Lung (tissue), 12 donors: Measurements from ENCODE around the gene TEAD1. TPM values are rescaled to one million over a fixed set of nuclear protein-coding genes. Genes with fewer than 3 reads are reported as not detected.

Source experiments
- ATAC-seq: fragments of 200-7000 bp; cut with Tn5 transposase; one replicate; pipeline ENCODE4 v1.9.1; 2020; ENCODE audit warnings: moderate number of reproducible peaks; ENCODE audit not compliant: insufficient read depth, low FRiP score
- DNase-seq, 3 donors: peaks; one replicate each; pipeline ENCODE4 v3.0.0-alpha.2; 2013 to 2017
- H3K27ac ChIP-seq, 2 donors: one replicate each; pipeline ENCODE4 v1.5.1; 2013; ENCODE audit warnings: mild to moderate bottlenecking in 2 of 2, moderate library complexity in 2 of 2, control low read depth in 1 of 2, inconsistent platforms in 1 of 2, low read depth in 1 of 2, low read length in 1 of 2
- H3K27me3 ChIP-seq, 3 donors: one replicate each; pipeline ENCODE4 v1.5.1; 2013; ENCODE audit warnings: low read length in 2 of 3; ENCODE audit not compliant: control insufficient read depth in 3 of 3, insufficient read depth in 3 of 3
- H3K36me3 ChIP-seq, 4 donors: one replicate each; pipeline ENCODE4 v1.5.1; 2013; ENCODE audit warnings: low read length in 4 of 4, mild to moderate bottlenecking in 1 of 4, moderate library complexity in 1 of 4; ENCODE audit not compliant: control insufficient read depth in 4 of 4, insufficient read depth in 4 of 4
- H3K4me1 ChIP-seq, 5 donors: one replicate each; pipeline ENCODE4 v1.5.1; 2013; ENCODE audit warnings: low read length in 5 of 5, mild to moderate bottlenecking in 2 of 5, moderate library complexity in 1 of 5; ENCODE audit not compliant: control insufficient read depth in 5 of 5, insufficient read depth in 5 of 5
- H3K4me3 ChIP-seq: one replicate; pipeline ENCODE4 v1.5.1; 2013; ENCODE audit warnings: mild to moderate bottlenecking, control low read depth, moderate library complexity
- H3K9ac ChIP-seq, 2 donors: one replicate each; pipeline ENCODE4 v1.5.1; 2013; ENCODE audit warnings: low read length in 2 of 2, control low read depth in 1 of 2; ENCODE audit not compliant: insufficient read depth in 1 of 2
- H3K9me3 ChIP-seq, 4 donors: one replicate each; pipeline ENCODE4 v1.5.1; 2013; ENCODE audit warnings: low read length in 3 of 4, mild to moderate bottlenecking in 1 of 4, moderate library complexity in 1 of 4; ENCODE audit not compliant: control insufficient read depth in 4 of 4, insufficient read depth in 3 of 4
- WGBS, 2 donors: extraction: QIAGEN DNeasy Blood & Tissue Kit; methylation state at CpG; one replicate each; pipeline ENCODE4 v1.1.7; 2013; 5-methylcytosine and 5-hydroxymethylcytosine counted together
- polyA plus RNA-seq, 2 donors: library from polyadenylated mRNA; stranded (reverse); fragments of 200-250 nt; gene quantifications; one replicate each; pipeline ENCODE4 v1.2.1, GENCODE V29; 2013
- total RNA-seq, 2 donors: library from RNA; depleted of rRNA in 1 of 2; stranded (reverse); fragments of >200 nt in 1 of 2; gene quantifications; one replicate each; pipeline ENCODE4 v1.2.1, GENCODE V29; 2014 to 2021
- TF ChIP-seq, protein P1 (sequence below): IDR thresholded peaks from 2 replicates; pipeline ENCODE4 v1.5.1; 2012; ENCODE audit warnings: mild to moderate bottlenecking; ENCODE audit errors: control extremely low read depth, extremely low read depth
- donor health status: control.
- donor health status: control.
- donor health status: Bipolar disorder and iron deficiency.
- donor health status: healthy.
- donor health status: DM: yes; HTN: yes; CAD: no.

The TEAD1 gene
- total and polyA plus RNA-seq, 4 donors: 7.7 to 141 (median 38.8) TPM

DNA sequence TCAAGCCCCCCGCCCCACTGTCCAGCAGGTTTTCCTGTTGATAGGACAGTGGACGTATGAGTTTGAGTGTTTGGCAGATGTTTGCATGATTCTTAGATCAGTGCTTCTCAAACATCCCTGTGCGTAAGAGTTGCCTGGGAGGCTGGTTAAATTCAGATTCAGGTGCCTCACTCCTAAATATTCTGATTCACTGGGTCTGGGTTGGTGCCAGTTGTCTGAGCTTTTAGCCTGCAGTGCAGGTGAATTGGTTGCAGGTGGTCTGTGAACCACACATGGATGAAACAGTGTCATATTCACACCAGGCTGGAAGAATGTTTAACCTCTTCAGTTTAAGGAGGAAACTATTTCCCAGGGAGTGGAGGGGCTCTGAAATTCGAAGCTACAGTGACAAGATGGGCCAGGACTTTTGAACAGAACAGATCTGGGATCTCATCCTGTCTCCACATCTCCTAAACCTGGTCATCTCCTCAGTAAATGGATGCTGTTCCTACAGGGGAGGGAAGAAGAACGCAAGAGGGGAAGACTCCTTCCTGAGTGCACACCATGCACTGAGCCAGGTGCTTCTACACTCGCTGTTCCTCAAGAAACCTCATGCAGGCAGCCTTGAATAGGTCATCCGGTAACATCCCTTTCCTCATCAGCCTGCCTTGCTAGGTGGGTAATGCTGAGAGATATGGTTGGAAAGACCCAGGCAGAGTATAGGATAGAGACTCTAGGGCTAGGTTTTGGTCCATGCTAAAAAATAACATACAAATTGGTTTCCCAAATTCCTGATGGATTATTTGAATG is 47.8 kb downstream of the TEAD1 start:
- Histone ChIP-seq H3K9ac (peak overlapping the region in 1 of 2 donors; percentile 34), H3K4me3 (no peak overlapping the region), H3K27me3 (no peaks in the 10 kb centered on the region), H3K9me3 (no peaks in the 10 kb centered on the region), H3K27ac (no peak overlapping the region), H3K36me3 (peaks cover 0 to 3% (median 0%) of the 10 kb centered on the region in 4 donors), H3K4me1 (peaks cover 20 to 52% (median 34%) of the 10 kb centered on the region in 5 donors)
- DNase-seq (no peak), ATAC-seq (no peak)
- TF ChIP-seq, protein P1, sequence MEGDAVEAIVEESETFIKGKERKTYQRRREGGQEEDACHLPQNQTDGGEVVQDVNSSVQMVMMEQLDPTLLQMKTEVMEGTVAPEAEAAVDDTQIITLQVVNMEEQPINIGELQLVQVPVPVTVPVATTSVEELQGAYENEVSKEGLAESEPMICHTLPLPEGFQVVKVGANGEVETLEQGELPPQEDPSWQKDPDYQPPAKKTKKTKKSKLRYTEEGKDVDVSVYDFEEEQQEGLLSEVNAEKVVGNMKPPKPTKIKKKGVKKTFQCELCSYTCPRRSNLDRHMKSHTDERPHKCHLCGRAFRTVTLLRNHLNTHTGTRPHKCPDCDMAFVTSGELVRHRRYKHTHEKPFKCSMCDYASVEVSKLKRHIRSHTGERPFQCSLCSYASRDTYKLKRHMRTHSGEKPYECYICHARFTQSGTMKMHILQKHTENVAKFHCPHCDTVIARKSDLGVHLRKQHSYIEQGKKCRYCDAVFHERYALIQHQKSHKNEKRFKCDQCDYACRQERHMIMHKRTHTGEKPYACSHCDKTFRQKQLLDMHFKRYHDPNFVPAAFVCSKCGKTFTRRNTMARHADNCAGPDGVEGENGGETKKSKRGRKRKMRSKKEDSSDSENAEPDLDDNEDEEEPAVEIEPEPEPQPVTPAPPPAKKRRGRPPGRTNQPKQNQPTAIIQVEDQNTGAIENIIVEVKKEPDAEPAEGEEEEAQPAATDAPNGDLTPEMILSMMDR: no peak
- 72 to 74% methylated on average over 7 of the region's 7 CpGs for WGBS, 2 donors

DNA sequence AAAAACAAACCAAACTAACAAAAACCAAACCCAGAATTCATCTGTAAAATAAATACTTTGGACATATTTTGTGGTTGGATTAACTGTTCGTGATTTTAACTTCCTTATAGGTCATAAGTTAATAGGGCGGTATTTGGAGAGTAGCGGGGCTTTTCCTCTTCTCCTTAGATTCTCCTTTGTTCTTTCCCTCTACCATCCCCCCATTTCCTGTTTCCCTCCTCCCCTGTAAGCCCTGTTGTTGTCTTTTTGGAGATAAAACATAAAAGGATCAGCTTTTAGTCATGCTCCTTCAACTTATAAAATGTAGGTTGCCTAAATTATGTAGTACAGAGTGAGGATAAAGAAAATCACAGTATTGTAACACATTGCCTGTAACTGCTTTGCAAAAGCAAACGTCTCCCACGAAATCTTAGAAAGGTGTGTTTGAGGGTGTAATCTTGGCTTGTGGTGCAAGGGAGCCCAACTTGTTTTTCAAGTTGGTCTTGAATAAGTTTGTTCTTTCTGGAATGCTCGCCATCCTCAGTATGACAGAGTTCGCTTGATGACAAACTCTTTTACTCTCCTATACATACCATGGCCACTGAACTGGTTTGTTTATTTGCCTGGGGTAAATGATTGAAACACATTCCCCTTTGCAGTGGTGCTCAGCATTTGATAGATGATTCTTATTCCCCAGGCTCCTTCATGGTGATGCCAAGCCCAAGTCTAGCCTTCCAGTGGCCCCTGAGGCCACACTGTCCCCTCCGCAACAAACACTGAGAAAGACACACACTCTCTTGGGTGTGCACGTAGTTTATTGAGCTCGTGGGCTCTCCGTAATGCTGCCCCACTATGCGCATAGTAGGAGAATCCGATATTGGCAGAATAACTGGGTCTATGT is 49.4 kb downstream of the TEAD1 start:
- TF ChIP-seq, protein P1: no peak
- peak overlapping the region in 1 of 2 donors; percentile 94 for H3K27ac ChIP-seq
- no peaks in the 10 kb centered on the region for H3K9me3 ChIP-seq
- WGBS, 2 donors: 54 to 57% methylated on average over 13 of the region's 13 CpGs
- no peak overlapping the region for H3K4me3 ChIP-seq
- H3K27me3 ChIP-seq: no peaks in the 10 kb centered on the region
- peak; percentile 44 for ATAC-seq
- peaks cover 26 to 61% (median 43%) of the 10 kb centered on the region in 5 donors for H3K4me1 ChIP-seq
- peak; percentile 62 to 90 (median 83) for DNase-seq
- H3K36me3 ChIP-seq: peaks cover 0 to 3% (median 0%) of the 10 kb centered on the region in 4 donors
- H3K9ac ChIP-seq: peak overlapping the region; percentile 14 to 38

DNA sequence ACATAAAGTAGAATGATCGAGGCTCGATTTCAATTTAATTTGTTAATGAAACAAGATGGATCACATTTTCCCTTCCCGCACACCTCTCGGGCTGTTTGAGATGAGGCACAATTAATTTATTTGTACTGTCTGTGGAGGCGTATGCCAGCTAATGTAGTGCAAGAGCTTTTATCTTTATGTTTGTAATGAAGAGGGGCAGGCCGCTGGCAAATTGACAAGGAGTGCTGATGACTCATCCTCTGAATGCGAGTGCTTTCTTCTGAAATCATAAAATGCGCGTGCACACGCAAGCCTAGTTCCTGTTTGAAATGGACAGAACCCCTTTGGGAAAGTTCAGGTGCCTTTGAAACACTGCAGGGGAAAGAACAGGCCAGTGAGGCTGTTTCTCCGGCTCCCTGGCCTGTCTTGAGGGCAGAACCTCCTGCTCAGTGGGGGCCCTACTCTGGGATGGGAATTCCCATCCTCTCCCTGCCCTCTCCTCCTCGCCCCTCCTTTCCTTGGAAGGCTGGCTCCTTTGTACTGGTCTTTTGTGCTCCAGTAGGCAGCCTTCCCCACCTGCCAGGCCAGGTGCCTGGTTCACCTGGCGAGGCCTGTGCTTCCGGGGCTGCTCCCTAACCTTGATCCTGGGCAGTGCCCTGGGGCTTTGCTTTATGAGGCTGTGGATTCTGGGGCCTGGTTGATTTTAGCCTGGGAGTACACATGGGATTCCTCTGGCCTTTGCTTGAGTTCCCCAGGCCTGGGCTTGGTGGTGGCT is 50.3 kb downstream of the TEAD1 start:
- DNase-seq: peak; percentile 89 to 95 (median 90)
- 49 to 73% methylated on average over 14 of the region's 14 CpGs for WGBS, 2 donors
- peaks cover 22 to 64% (median 43%) of the 10 kb centered on the region in 5 donors for H3K4me1 ChIP-seq
- no peak overlapping the region for H3K4me3 ChIP-seq
- peak overlapping the region in 1 of 2 donors; percentile 7 for H3K9ac ChIP-seq
- peaks cover 0 to 3% (median 0%) of the 10 kb centered on the region in 4 donors for H3K36me3 ChIP-seq
- no peaks in the 10 kb centered on the region for H3K27me3 ChIP-seq
- peak overlapping the region; percentile 10 to 94 for H3K27ac ChIP-seq
- H3K9me3 ChIP-seq: no peaks in the 10 kb centered on the region
- TF ChIP-seq, protein P1: no peak
- no peak for ATAC-seq
